Embryonic facial prominence (tissue), 1 donor: ENCODE data around the gene ATP10A.
A peak's percentile ranks its signal among the peaks of the same experiment; 100 is the strongest.
"Not testable (repeated sequence)": the region's sequence is repeated elsewhere in the genome, so short reads cannot be mapped to it uniquely, and the experiment has no call there.

ENCODE experiments used
- DNase-seq: peaks from one replicate; pipeline ENCODE4 v3.0.0-alpha.2; 2016; ENCODE audit errors: extremely low spot score

ATP10A gene

DNA sequence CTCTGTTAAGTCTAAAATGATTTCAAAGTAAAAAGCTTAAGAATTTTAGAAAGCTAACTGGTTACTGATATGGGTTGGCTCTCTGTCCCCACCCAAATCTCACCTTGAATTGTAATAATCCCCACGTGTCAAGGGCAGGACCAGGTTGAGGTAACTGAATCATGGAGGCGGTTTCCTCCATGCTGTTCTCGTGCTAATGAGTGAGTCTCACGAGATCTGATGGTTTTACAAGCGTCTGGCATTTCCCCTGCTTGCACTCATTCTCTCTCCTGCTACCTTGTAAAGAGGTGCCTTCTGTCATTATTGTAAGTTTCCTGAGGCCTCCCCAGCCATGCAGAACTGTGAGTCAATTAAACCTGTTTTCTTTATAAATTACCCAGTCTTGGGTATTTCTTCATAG lies 7.1 kb downstream of the ATP10A start:
- not testable (repeated sequence) for DNase-seq

GRCh38 chr15:25852661-25853524 lies 10.2 kb downstream of the ATP10A start:
- DNase-seq, result no peak

- no peak for DNase-seq
These were observed 11.1 kb downstream of the ATP10A start for GRCh38 chr15:25852027-25852426.

GRCh38 chr15:25850154-25851111 lies 12.7 kb downstream of the ATP10A start:
- no peak for DNase-seq

DNA sequence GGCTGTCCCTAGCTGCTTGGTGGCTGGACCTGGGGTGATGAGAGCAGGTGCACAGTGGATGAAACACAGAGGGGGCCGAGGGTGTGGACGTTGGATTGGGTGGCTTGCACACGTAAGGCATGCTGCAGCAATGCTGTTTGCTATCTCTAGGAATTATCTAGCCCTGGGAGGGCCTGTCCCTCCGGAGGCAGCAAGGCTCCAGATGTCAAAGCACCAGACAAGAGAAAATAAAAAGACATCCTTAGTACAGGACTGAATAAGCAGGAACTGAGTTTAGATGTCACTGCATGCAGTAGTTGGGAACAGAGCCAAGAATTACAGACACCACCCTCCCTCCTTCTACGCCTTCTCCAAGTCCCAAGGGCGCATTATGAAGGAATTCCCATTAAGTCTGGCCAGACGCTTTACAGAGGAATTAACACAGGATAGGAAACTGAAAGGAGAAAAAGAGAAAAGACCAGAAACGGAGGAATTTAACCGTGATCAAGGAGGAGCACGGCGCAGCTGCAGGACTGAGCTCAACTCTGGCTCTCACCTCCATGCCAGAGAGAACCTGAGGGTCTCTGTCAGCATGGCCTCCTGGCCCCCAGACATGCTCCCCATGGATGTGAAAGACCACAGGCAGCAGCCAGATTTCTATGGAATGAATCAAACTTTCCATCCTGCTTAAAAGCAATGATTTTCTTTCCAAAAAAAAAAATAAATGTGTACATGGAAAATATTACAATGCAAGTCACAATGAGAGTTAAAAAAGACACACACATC lies 13.8 kb downstream of the ATP10A start:
- DNase-seq, result peak; percentile 64

DNA sequence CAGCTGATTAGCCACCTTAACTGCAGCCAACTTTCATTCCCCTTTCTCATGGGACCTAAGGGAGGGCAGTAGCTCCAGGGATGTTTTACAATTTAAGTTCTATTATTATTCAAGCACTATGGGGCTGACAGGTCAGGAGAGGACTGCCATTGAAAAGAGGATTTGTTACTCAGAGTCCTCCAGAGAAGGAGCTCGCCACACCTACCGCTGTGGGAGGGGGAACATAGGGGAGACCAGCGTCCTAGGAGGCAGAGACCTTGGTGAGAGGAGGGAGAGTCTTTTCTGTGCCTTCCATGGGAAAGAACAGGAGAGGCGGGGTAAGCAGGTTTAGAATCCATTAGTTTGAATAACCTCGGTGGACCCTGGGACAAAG lies 14.4 kb downstream of the ATP10A start:
- DNase-seq, result no peak

- no peak for DNase-seq
These were observed 14.8 kb downstream of the ATP10A start for GRCh38 chr15:25848325-25848724.

DNA sequence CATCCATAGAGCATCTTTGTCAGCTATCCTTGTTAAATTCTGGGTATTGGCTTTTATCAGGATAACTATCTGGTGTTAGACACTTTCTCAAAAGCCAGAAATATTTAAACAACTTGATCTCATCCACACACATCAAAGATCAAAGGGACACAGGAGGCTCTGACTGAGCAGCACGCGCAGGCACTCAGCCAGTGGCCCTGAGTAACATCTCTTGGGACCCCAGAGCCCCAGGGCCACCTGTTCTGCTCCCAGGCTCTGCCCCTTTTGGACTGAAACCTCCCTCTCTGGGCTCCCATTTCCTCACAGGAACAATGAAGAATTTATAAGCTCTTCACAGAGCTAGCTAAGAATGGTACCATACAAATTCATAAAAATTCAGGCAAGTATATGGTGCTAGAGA lies 16.1 kb downstream of the ATP10A start:
- no peak for DNase-seq

GRCh38 chr15:25846377-25846776 lies 16.8 kb downstream of the ATP10A start:
- no peak for DNase-seq

- no peak for DNase-seq
These were observed 18.0 kb downstream of the ATP10A start for GRCh38 chr15:25844981-25845680.

GRCh38 chr15:25844542-25844941 lies 18.6 kb downstream of the ATP10A start:
- no peak for DNase-seq

DNA sequence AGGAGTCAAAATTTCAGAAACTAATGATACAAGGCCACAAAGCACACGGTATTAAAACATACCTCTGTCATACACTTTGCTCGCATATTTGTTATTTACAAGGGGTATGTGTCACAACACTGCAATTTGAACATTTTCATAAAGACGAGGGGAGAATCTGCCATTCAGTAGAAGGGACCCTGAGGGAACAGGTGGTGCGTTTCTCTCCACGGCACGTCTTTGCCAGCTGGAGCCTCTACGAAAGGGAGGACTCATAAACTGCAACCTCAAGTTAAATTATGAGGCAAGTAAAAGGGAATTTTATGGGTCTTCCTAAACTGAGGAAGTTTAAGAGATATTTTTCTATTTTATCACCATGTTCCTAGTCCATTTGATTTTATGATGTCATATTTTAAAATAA lies 19.1 kb downstream of the ATP10A start:
- DNase-seq, result no peak

- DNase-seq, result no peak
These were observed 23.4 kb downstream of the ATP10A start for GRCh38 chr15:25839638-25840156.

DNA sequence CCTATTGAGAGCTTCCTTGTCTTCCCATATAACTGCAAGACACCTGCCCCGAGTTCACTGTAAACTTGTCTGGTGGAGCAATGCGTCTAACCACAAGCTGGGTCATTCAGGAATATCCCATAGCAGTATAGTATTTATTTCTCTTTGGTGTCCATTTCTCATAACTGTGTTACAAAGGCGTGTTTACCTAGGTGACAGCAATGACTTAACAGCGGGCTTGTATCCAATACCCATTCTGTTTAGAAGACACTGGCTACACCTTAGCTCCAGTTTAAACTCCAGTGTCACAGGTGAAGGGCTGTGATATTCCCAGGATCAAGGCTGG lies 24.3 kb downstream of the ATP10A start:
- DNase-seq, result no peak

DNA sequence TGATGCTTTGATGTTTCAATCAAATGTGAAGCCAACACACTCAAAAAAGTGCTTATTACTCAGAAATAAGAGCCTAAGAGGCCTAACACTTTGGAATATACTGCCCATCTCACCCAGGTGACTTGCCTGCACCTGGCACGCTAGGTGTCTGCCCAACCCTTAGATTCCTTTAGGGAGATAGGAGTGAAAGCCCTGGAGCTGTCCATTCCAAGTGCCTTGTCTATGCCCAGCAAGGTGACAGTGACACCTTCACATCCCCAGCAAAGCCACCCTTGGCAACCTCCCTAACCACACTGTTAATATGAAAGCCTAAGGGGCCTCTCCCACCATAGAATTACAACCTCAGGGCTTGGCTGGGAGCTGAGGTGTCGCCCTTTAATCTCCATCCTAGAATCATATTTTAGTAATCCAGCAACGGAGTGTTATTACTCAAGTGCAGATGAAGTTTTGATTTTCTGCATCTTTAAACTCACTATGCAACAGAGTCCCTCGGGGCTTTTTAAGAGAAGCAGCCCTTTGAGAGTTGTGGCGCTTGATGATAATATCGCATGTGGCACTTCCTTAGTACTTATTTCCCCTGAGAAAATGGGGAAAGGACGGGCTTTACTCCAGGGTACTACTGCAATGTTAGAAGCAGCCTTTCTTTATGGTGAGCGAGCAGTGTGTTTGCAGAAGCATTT lies 24.8 kb downstream of the ATP10A start:
- DNase-seq, result no peak

- DNase-seq, result no peak
These were observed 31.0 kb downstream of the ATP10A start for GRCh38 chr15:25832158-25832557.

DNA sequence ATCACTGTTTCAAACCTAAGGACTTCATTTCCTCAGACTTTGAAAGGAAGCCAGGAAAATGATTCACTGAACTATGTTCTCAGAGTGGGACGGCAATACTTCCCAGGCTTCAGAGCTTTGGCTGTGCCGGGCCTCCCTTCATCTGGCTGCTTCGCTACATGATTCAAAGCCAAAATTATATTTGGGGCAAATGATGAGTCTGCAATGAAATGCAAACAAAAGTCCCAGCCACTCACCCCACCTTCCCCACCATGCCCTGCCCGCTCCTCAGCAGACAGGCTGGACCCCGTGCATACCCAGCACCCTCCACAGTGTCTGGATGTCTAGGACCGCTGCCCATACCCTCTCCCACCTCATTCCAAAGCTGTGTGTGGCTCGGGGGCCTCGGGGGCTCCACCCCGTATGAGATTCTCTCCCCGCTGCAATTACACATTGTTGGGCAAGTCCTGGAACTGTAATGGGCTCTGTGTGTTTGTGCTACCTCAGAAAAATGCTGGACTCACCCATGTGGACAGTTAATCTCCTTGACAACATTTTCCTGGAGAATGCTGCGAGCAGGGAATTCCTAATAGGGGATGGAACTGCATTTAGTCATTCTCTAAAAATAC lies 32.2 kb downstream of the ATP10A start:
- DNase-seq, result no peak

DNA sequence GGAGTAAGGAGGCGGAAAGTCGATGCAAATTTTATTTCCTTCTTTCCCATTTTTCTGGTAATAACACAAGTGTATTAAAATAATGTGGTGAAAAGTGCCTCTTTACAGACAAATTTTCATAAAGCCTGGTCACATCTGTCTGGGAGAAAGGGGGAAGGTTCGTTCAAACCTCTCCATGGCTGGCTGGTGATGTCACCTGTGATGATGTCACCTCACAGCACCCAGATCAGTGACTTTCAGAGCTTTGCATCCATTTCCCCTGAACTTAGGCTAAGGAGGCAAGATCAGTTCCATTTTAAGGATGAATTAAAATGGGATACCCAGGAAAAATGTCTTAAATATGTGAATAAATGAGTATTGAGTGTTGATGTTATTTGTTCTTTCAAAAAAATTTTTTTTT lies 34.1 kb downstream of the ATP10A start:
- DNase-seq, result no peak

DNA sequence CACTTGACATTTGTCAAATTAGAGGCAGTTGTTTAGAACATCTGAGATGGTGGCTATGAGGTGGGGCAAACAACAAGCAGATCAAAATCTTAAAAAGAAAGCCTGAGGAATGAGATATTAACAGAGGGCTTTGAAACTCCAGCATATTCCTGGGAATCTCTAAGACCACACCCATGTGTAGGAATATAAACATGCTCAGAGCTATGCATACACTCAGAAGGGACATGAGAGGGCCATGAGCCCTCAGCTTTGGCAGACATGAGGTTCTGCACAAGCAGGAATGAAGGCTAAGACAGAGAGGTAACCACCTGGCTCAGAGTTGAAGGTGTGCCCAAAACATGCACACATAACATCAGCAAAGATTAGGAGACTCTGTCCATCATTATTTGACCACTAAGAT lies 37.9 kb downstream of the ATP10A start:
- no peak for DNase-seq

- no peak for DNase-seq
These were observed 38.5 kb downstream of the ATP10A start for GRCh38 chr15:25824618-25825017.
